NT2/D1 (cell line): ENCODE results near the gene SS18L1.

Experiments used
- DNase-seq: peaks from one replicate; pipeline ENCODE4 v3.0.0-alpha.2; 2011; ENCODE audit warnings: low read depth, low spot score
- H3K27me3 ChIP-seq: 2 replicates; pipeline ENCODE4 v1.6.0; 2011; ENCODE audit warnings: mild to moderate bottlenecking; ENCODE audit not compliant: insufficient read length, insufficient read depth
- H3K36me3 ChIP-seq: 2 replicates; pipeline ENCODE4 v1.6.1; 2011; ENCODE audit warnings: mild to moderate bottlenecking, low read length, mixed read lengths; ENCODE audit not compliant: insufficient read depth, insufficient read length
- H3K4me1 ChIP-seq: 2 replicates; pipeline ENCODE4 v1.5.1; 2011; ENCODE audit not compliant: insufficient read depth, insufficient read length
- H3K4me3 ChIP-seq: 2 replicates; pipeline ENCODE4 v1.5.1; 2011; ENCODE audit warnings: low read depth; ENCODE audit not compliant: insufficient read length
- H3K9ac ChIP-seq: 2 replicates; pipeline ENCODE4 v1.6.0; 2011; ENCODE audit warnings: low read depth; ENCODE audit not compliant: insufficient read length
- H3K9me3 ChIP-seq: 2 replicates; pipeline ENCODE4 v1.5.1; 2011; ENCODE audit warnings: mild to moderate bottlenecking, low read length; ENCODE audit not compliant: insufficient read depth
- SUZ12 ChIP-seq: IDR thresholded peaks from 2 replicates; pipeline ENCODE4 v1.6.1; 2011; ENCODE audit not compliant: insufficient read length, insufficient read depth; ENCODE audit errors: extremely low read depth
- YY1 ChIP-seq: IDR thresholded peaks from 2 replicates; pipeline ENCODE4 v1.6.1; 2011; ENCODE audit not compliant: insufficient read length, insufficient read depth
- ZNF274 ChIP-seq: IDR thresholded peaks from 2 replicates; pipeline ENCODE4 v1.6.1; 2011; ENCODE audit warnings: mild to moderate bottlenecking, low read depth, low read length

The SS18L1 gene

DNA sequence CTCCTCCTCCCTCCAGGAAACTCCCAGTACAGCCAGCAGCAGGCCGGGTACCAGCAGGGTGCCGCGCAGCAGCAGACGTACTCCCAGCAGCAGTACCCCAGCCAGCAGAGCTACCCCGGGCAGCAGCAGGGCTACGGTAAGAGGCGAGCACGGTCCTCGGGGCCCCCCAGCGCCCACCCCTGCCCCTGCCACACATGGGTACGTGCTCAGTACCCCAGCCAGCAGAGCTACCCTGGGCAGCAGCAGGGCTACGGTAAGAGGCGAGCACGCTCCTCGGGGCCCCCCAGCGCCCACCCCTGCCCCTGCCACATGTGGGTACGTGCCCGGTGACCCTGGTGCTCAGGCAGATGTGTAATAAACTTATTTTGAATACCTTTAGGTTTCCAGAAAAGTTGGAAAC, 29.1 kb downstream of the SS18L1 start:
- no peak for DNase-seq
- TF ChIP-seq SUZ12 (no peak), YY1 (no peak), ZNF274 (no peak)
- H3K36me3 ChIP-seq, result peaks cover 81% of the 10 kb centered on the region
- H3K4me1 ChIP-seq, result no peaks in the 10 kb centered on the region
- no peaks in the 10 kb centered on the region for H3K27me3 ChIP-seq
- no peak overlapping the region for H3K9ac ChIP-seq
- no peaks in the 10 kb centered on the region for H3K9me3 ChIP-seq
- H3K4me3 ChIP-seq, result no peak overlapping the region

DNA sequence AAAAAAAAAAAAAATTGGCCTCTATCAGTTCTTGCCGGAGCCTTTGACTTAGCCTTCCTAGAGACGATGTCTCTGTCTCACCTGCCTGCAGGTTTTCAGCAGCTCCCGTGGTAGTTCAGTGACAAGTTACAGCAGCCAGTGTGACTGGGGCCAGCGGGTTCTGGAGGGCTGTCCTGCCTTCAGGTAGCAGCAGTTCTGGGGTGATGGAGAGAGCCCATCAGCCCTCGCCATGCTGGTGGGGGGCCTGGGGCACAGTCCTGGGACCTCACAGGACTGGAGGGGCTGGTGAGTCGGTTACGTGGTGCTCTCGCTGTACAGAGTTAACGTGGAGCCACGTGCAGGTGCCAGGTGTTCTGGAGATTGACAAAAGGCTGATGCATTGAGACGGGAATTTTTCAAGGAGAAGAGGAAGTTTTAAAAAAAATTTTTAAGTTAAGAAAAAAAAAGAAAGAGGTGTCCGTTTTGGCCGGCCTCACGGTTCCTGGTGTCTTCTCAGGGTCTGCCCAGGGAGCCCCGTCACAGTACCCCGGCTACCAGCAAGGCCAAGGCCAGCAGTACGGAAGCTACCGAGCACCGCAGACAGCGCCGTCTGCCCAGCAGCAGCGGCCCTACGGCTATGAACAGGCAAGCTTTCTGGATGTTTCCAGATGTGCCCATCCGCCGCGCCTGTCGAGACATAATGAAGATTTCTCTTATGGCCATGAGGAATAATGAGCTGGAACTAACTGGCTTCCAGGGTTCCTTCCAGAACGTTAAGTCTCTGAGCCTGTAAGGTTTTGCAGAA, 30.6 kb downstream of the SS18L1 start:
- DNase-seq, result no peak
- peaks cover 77% of the 10 kb centered on the region for H3K36me3 ChIP-seq
- no peaks in the 10 kb centered on the region for H3K4me1 ChIP-seq
- no peak overlapping the region for H3K9ac ChIP-seq
- H3K4me3 ChIP-seq, result no peak overlapping the region
- H3K27me3 ChIP-seq, result no peaks in the 10 kb centered on the region
- no peak for TF ChIP-seq YY1
- TF ChIP-seq ZNF274, result no peak
- no peak for TF ChIP-seq SUZ12
- no peaks in the 10 kb centered on the region for H3K9me3 ChIP-seq

DNA sequence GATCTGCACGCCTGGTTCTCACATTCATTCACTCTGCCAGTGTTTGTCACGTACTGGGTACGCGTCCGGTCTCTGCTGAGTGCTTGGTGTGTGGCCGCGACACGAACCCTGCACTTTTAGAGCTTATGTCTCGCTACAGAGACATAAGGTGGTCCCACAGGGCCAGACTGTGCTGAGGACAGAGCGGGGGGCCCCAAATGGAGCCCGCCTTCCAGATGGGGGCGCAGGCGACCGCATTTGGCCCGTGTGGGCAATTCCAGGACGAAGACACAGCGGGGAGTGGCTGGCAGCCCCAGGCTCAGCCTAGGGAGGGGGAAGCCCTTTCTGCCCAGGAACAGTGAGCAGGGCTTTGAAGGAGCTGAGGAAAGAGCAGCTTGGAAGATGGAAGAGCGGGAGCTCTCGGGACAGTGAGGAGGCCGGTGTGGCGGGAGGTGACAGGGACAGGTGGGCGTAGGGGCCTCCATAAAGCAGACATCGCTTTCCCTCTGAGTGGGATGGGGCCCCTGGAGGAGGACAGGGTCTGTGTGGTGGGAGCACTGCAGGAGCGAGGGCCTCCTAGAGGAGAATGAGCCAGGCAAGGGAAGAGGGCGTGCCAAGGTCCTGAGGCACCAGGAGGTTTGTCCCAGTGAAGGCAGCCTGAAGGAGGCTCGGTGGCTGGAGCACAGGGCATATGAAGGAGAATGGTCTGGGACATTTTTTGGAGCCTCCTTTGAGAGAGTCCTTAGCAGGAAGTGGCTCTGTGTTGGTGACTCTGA, 31.5 kb downstream of the SS18L1 start:
- TF ChIP-seq SUZ12 (no peak), ZNF274 (no peak), YY1 (no peak)
- Histone ChIP-seq H3K4me1 (no peaks in the 10 kb centered on the region), H3K27me3 (no peaks in the 10 kb centered on the region), H3K4me3 (no peak overlapping the region), H3K9ac (no peak overlapping the region), H3K9me3 (no peaks in the 10 kb centered on the region), H3K36me3 (peaks cover 76% of the 10 kb centered on the region)
- no peak for DNase-seq

DNA sequence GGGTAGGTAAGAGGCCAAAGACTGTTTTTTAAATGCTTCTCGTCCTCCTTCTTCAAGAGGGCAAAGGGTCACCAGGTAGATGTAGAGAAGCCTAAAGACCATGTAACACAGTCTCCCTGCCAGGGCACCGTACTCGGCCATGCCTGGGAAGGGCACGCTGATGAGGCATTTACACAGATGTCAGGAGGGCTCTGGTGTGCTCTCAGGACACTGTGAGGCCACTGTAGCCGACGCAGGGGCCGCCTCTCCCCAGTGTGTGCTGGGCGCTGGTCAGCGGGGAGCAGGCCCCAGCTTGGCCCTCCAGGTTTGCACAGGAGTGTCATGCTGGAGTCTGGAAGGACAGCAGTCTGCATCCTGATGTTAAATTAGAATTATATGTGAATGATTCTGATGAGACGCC, 32.1 kb downstream of the SS18L1 start:
- H3K4me1 ChIP-seq, result no peaks in the 10 kb centered on the region
- H3K4me3 ChIP-seq, result no peak overlapping the region
- H3K36me3 ChIP-seq, result peaks cover 78% of the 10 kb centered on the region
- TF ChIP-seq ZNF274 (no peak), SUZ12 (no peak), YY1 (no peak)
- H3K9me3 ChIP-seq, result no peaks in the 10 kb centered on the region
- DNase-seq, result no peak
- no peaks in the 10 kb centered on the region for H3K27me3 ChIP-seq
- H3K9ac ChIP-seq, result no peak overlapping the region

DNA sequence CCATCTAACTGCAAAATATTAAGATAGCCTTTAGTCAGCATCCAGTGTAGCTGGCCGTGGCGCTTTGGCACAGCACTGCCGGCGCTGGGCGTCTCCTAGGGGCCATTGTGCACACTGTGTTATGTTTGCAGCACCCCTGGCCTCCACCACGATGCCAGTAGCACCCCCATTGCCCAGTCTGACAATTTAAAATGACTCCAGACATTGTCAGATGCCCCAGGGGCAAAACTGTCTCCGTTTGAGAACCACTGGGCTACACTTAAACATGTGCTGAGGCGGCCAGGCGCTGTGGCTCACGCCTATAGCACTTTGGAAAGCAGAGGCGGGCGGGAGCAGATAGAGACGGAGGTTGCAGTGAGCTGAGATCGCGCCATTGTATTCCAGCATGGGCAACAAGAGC, 33.3 kb downstream of the SS18L1 start:
- TF ChIP-seq SUZ12 (no peak), ZNF274 (no peak)
- Histone ChIP-seq H3K36me3 (peaks cover 85% of the 10 kb centered on the region), H3K9ac (no peak overlapping the region), H3K9me3 (no peaks in the 10 kb centered on the region), H3K27me3 (no peaks in the 10 kb centered on the region), H3K4me1 (no peaks in the 10 kb centered on the region), H3K4me3 (no peak overlapping the region)
- DNase-seq, result no peak

DNA sequence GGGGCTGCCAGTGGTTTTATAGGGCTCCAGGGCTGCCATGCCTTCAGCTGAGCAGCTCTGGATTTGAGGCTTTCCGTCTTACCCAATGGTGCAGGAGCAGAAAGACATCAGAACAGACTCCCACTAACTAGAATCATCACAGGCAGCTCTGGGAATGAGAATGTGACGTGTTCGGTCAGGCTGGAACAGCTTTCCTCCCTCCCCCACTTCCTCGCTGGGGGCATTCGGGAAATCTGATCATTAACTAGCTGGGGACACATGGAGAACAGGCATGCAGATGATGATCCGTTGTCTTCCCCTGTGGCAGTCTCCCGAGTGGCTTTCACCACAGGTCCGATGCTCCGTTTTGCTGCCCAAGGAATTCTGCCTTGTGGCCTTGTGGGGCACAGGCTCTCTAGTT, 33.7 kb downstream of the SS18L1 start:
- no peak overlapping the region for H3K4me3 ChIP-seq
- no peak for TF ChIP-seq ZNF274
- no peak for DNase-seq
- no peaks in the 10 kb centered on the region for H3K4me1 ChIP-seq
- H3K9me3 ChIP-seq, result no peaks in the 10 kb centered on the region
- H3K36me3 ChIP-seq, result peaks cover 81% of the 10 kb centered on the region
- no peak overlapping the region for H3K9ac ChIP-seq
- H3K27me3 ChIP-seq, result no peaks in the 10 kb centered on the region

DNA sequence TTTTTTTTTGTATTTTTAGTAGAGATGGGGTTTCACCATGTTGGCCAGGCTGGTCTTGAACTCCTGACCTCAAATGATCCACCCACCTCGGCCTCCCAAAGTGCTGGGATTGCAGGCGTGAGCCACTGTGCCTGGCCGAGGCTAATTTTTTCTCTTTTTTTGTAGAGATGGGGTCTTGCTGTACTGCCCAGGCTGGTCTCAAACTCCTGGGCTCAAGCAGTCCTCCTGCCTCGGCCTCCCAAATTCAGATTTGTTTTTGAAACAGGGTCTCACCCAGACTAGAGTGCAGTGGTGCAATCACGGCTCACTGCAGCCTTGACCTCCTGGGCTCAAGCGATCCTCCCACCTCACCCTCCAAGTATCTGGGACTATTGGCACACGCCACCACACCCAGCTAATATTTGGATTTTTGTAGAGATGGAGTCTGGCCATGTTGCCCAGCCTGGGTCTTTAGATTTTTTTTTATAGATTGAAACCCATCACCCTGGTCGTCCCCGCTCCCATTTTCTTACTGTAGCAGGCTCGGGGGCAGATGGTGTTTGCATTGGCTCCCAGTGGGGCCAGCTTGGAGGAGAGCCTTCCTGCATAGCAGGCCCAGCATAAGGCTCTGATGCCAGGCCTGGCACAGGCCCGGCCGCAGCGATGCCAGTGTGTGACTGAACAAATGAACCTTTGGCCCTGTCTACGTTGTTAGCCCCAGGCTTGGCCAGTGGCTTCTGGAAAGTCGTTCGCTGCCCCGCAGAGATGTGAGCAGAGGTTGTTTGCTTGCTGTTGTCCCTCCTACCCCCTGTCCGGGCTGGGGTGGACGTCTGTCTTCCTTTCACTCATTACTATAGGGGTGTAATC, 35.0 kb downstream of the SS18L1 start:
- H3K4me3 ChIP-seq, result no peak overlapping the region
- no peak overlapping the region for H3K9ac ChIP-seq
- no peaks in the 10 kb centered on the region for H3K27me3 ChIP-seq
- TF ChIP-seq SUZ12 (no peak), YY1 (no peak)
- no peaks in the 10 kb centered on the region for H3K9me3 ChIP-seq
- peaks cover 72% of the 10 kb centered on the region for H3K36me3 ChIP-seq
- no peaks in the 10 kb centered on the region for H3K4me1 ChIP-seq
- DNase-seq, result no peak
